ENCODE measurements around the gene VCPKMT.

VCPKMT gene

DNA sequence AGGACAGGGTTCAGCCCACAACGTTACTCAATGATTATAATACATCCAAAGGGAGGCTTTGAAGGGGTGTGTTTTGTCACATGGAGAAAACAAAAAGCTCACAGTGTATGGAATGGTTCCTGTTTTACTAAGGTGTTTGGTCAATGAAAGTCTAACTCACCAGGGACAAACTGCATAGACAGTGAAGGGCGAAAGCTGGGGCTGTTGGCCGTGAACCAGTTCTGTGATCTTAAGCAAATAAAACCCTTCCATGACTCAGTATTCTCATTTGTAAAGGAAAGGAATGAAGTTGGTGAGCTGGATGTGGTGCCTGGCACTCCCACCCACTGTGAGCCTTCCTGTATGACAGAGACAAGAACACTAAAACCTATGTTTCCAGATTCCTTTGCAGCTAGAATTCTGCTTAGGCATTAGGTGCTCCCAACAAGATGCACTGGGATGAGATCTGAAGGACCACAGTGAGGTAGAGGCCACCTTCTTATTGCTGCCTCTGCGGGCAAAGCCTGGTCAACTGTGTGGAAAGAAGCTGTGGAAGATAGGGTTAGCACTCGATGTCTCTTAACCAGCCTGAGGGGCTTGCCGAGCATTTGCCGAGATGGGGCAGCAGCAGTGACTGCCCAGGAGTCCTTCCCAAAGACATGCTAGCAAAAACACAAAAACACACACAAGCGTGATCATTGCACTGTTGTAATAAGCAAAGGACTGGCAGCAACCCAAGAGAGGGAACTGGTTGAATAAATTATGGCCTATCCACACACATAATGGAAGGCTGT, 48.5 kb downstream of the VCPKMT start:
- H3K4me3 ChIP-seq = no peak overlapping the region
- no peaks in the 10 kb centered on the region for H3K36me3 ChIP-seq (ENCODE audit: insufficient read depth, low read length)
- no peak for TF ChIP-seq EZH2 (IDR thresholded peaks at IDR 0.05)
- no peak for TF ChIP-seq FOXP2 (optimal IDR thresholded peaks at IDR 0.05; ENCODE audit: control extremely low read depth, extremely low read length, insufficient read depth)
- DNase-seq (ENCODE audit: low read depth, low spot score) = no peak
- H3K9me3 ChIP-seq (ENCODE audit: low read depth, low read length) = no peaks in the 10 kb centered on the region
- no peak overlapping the region for H3K9ac ChIP-seq (ENCODE audit: insufficient read length)
- peak overlapping the region; percentile 26; the same call in 1 of the 2 replicates for H3K27ac ChIP-seq

DNA sequence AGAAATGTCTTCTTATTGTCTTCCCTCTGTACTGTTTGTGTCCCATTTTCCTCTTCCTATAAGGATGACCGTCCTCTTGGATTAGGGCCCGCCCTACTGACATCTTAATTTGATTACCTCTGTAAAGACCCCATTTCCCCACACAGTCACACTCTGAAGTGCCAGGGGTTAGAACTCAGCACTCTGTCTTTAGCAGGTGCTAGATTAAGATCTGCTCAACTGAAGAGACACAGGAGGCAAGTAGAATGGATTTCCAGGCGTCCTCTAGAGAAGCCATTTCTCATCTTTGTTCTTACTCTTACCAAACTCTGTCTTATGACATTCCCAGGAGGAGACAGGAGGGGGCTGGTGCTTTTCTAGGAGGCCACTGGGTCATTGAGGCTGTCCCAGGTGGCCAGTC, 50.8 kb downstream of the VCPKMT start:
- no peak overlapping the region for H3K27ac ChIP-seq
- H3K9me3 ChIP-seq (ENCODE audit: low read depth, low read length) = no peaks in the 10 kb centered on the region
- DNase-seq (ENCODE audit: low read depth, low spot score) = no peak
- H3K4me3 ChIP-seq = no peak overlapping the region
- H3K36me3 ChIP-seq (ENCODE audit: insufficient read depth, low read length) = no peaks in the 10 kb centered on the region
- TF ChIP-seq POLR2AphosphoS5 (IDR thresholded peaks at IDR 0.05; ENCODE audit: borderline replicate concordance, low read depth, low read length) (no peak), FOXP2 (optimal IDR thresholded peaks at IDR 0.05; ENCODE audit: control extremely low read depth, extremely low read length, insufficient read depth) (no peak), EZH2 (IDR thresholded peaks at IDR 0.05) (no peak)
- no peak overlapping the region for H3K9ac ChIP-seq (ENCODE audit: insufficient read length)

GRCh38 chr14:50064993-50065392, 51.4 kb downstream of the VCPKMT start:
- H3K9ac ChIP-seq (ENCODE audit: insufficient read length) = no peak overlapping the region
- no peak overlapping the region for H3K4me3 ChIP-seq
- no peak for DNase-seq (ENCODE audit: low read depth, low spot score)
- H3K36me3 ChIP-seq (ENCODE audit: insufficient read depth, low read length) = no peaks in the 10 kb centered on the region
- no peaks in the 10 kb centered on the region for H3K9me3 ChIP-seq (ENCODE audit: low read depth, low read length)
- TF ChIP-seq EZH2 (IDR thresholded peaks at IDR 0.05) (no peak), FOXP2 (optimal IDR thresholded peaks at IDR 0.05; ENCODE audit: control extremely low read depth, extremely low read length, insufficient read depth) (no peak), POLR2AphosphoS5 (IDR thresholded peaks at IDR 0.05; ENCODE audit: borderline replicate concordance, low read depth, low read length) (no peak)
- no peak overlapping the region for H3K27ac ChIP-seq

DNA sequence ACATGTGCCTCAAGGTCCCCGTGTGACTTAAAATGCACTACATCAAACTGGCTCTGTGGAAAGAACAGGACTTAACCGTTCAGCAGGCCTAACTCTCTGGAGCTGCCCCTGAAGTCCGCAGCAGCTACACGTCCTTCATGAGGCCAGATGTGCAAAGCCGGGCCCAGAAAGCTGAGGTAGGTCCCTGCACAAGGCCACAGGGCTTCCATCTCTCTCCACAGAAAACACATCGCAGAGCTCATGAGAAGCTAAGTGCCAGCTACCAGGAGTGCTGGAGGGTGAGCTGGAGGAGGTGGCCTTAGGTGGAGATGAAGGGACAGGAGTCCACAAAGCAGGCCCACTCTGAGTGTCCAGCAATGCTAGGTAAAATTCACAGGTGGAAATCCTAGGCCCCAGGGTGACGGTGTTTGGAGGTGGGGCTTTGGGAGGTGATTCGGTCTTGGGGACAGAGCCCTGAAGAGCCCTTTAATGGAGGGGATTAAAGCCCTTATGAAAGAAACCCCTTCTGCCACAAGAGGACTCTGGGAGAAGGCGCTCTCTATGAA, 52.4 kb downstream of the VCPKMT start:
- Histone ChIP-seq H3K9ac (ENCODE audit: insufficient read length) (no peak overlapping the region), H3K4me3 (no peak overlapping the region), H3K27ac (no peak overlapping the region), H3K36me3 (ENCODE audit: insufficient read depth, low read length) (no peaks in the 10 kb centered on the region), H3K9me3 (ENCODE audit: low read depth, low read length) (no peaks in the 10 kb centered on the region)
- no peak for DNase-seq (ENCODE audit: low read depth, low spot score)
- TF ChIP-seq EZH2 (IDR thresholded peaks at IDR 0.05) (no peak), FOXP2 (optimal IDR thresholded peaks at IDR 0.05; ENCODE audit: control extremely low read depth, extremely low read length, insufficient read depth) (no peak), POLR2AphosphoS5 (IDR thresholded peaks at IDR 0.05; ENCODE audit: borderline replicate concordance, low read depth, low read length) (no peak)

GRCh38 chr14:50062438-50063085, 53.8 kb downstream of the VCPKMT start:
- Histone ChIP-seq H3K9me3 (ENCODE audit: low read depth, low read length) (no peaks in the 10 kb centered on the region), H3K4me3 (no peak overlapping the region), H3K36me3 (ENCODE audit: insufficient read depth, low read length) (no peaks in the 10 kb centered on the region), H3K9ac (ENCODE audit: insufficient read length) (no peak overlapping the region), H3K27ac (peak overlapping the region; percentile 99)
- no peak for TF ChIP-seq POLR2AphosphoS5 (IDR thresholded peaks at IDR 0.05; ENCODE audit: borderline replicate concordance, low read depth, low read length)
- TF ChIP-seq EZH2 (IDR thresholded peaks at IDR 0.05) = no peak
- TF ChIP-seq FOXP2 (optimal IDR thresholded peaks at IDR 0.05; ENCODE audit: control extremely low read depth, extremely low read length, insufficient read depth) = no peak
- DNase-seq (ENCODE audit: low read depth, low spot score) = no peak

DNA sequence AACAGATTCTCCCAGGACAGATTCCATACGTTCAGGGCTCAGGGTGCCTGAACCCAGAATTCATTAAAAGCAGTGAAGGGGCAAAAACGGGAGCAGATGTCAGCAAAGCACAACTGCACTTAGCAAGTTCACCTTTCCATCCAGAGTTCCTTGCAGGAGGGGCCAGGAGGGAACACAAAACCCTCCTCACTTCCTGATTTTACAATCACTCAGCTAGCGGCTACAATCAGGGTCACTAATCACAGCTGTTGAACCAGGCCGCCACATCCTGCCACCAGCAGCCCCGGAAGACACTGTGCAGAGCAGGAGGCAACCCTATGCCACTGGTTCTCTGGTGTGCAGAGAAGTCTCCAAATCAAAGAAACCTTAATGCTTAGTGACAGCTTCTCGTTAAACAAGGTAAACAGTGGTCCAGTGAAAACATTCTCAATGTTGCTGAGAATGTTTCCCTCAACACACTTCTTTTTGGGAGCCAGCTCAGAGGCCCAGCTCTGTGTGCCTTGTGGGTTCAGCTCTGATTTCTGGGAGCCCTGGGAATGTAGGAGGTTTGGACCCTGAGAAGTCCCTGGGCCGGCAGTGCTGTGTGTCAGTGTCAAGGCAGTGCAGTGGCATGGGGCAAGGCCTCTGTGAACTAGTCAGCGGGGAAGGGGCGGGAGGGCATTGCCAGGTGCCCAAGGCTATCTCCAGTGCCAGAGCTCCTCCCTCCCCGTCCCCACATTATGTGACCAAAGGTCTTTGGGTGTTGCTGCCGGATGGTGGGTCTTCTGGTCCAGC, 54.5 kb downstream of the VCPKMT start:
- H3K4me3 ChIP-seq = no peak overlapping the region
- H3K9ac ChIP-seq (ENCODE audit: insufficient read length) = peak overlapping the region; percentile 65
- peak overlapping the region; percentile 99 for H3K27ac ChIP-seq
- TF ChIP-seq EZH2 (IDR thresholded peaks at IDR 0.05) = no peak
- no peak; the same call in 1 of the 2 replicates for TF ChIP-seq POLR2AphosphoS5 (IDR thresholded peaks at IDR 0.05; ENCODE audit: borderline replicate concordance, low read depth, low read length)
- TF ChIP-seq FOXP2 (optimal IDR thresholded peaks at IDR 0.05; ENCODE audit: control extremely low read depth, extremely low read length, insufficient read depth) = no peak
- no peaks in the 10 kb centered on the region for H3K9me3 ChIP-seq (ENCODE audit: low read depth, low read length)
- H3K36me3 ChIP-seq (ENCODE audit: insufficient read depth, low read length) = no peaks in the 10 kb centered on the region
- DNase-seq (ENCODE audit: low read depth, low spot score) = no peak

GRCh38 chr14:50060871-50061663, 55.3 kb downstream of the VCPKMT start:
- peak; percentile 96 for DNase-seq (ENCODE audit: low read depth, low spot score)
- TF ChIP-seq FOXP2 (optimal IDR thresholded peaks at IDR 0.05; ENCODE audit: control extremely low read depth, extremely low read length, insufficient read depth) = no peak
- TF ChIP-seq POLR2AphosphoS5 (IDR thresholded peaks at IDR 0.05; ENCODE audit: borderline replicate concordance, low read depth, low read length) = peak; percentile 38
- no peak for TF ChIP-seq EZH2 (IDR thresholded peaks at IDR 0.05)
- Histone ChIP-seq H3K36me3 (ENCODE audit: insufficient read depth, low read length) (no peaks in the 10 kb centered on the region), H3K27ac (peak overlapping the region; percentile 99), H3K4me3 (peak overlapping the region; percentile 39), H3K9ac (ENCODE audit: insufficient read length) (peak overlapping the region; percentile 65), H3K9me3 (ENCODE audit: low read depth, low read length) (no peaks in the 10 kb centered on the region)
